ENCODE measurements around the gene EMC6.

EMC6 gene

DNA sequence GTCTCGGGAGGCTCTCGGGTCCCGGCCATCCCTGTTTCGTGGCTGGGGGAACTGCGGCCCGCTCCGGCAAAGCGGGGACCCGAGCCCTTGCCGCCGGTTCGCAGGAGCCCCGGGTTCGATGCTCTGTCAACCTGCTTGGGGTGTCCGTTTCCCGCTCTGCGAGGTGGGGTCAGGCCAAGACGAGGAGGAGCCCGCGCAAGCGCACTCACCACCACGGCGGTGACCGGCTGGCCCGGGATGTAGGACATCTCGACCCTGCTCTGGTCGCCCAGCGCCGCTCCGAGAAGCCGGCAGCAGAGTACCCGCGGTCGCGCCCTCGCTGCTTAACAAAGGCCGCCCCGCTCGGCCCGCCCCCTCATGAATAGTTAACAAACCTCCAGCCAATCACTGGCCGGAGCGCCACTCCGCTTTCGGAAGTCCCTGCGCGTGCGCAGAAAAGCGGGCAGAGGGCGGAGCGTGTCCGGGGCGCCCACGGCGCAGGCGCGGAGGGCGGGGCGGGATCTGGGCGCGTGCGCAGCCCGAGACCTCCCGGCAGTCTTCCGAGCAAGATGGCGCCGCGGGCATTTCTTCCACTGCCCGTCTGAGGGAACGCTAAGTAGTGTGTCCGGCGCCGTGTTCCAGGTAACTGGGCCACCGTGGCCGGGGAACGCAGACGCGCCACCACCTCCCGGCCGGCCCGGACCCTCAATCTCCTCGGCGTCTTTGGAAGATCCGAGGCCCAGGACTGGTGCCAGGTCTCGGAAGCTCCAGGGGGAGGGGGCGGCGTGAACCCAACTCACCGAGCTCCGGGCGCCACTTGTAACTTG, at the start of gene EMC6, which contains the start of gene TAX1BP3:
Gene EMC6, plus strand, starts transcription at position 534 of the 806 bp plus-strand sequence. CDS start 335 bp downstream, outside the sequence.
Gene TAX1BP3, minus strand, starts transcription at position 300 of the 806 bp plus-strand sequence. Its CDS starts 52 bp downstream, at position 248.
- FAIRE-seq, result peak; percentile 71

DNA sequence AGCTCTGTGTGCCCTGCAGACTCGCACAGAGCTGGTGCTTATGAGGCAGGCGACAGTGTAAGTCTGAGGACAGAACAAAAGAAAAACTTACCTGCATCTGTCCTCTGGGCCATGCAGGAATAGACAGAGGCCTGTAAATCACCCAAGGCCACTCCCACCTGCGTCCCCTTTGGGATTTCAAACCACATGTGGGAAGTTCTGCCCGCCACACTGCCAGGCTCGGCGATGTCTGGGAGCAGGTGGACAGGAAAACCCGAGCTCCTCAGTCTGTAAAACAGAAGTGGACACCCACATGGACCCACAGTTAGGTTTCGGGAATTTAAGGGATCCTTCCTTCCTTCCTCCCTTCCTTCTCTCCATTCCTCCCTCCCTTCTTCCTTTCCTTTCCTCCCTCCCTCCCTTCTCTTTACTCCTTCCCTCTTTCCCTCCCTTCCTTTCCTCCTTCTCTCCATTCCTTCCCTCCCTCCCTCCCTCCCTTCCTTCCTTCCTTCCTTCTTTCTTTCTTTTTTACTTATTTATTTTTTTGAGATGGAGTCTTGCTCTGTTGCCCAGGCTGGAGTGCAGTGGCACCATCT, 47.4 kb upstream of the EMC6 start:
- FAIRE-seq, result no peak

DNA sequence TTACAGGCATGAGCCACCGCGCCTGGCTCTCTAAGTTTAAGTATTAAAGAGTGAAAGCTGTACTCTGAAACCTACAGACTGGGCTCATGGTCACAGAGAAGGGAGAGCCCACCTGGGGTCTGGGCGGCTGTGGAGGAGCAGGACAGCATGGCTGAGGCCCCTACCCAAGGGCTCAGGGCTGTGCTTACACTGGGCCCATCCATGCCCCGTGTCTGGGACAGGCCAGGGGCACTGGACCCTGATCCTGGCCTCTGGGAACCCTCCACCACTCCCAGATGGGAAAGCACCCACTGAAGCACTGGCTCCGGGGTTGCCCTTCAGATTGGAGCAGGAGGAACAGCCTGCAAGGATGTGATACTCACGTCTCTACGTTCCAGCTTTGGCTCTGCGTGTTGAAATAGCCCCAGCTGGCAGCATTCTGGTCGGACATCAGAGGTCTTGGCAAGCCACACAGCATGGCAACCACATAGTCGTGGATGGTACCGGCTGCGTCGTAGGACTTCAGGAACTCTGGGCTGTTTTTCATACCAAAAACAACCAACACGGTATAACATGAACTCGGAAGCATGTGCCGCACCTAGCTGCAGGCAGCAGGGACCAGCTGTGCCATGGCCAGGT, 45.5 kb upstream of the EMC6 start:
- FAIRE-seq, result no peak

DNA sequence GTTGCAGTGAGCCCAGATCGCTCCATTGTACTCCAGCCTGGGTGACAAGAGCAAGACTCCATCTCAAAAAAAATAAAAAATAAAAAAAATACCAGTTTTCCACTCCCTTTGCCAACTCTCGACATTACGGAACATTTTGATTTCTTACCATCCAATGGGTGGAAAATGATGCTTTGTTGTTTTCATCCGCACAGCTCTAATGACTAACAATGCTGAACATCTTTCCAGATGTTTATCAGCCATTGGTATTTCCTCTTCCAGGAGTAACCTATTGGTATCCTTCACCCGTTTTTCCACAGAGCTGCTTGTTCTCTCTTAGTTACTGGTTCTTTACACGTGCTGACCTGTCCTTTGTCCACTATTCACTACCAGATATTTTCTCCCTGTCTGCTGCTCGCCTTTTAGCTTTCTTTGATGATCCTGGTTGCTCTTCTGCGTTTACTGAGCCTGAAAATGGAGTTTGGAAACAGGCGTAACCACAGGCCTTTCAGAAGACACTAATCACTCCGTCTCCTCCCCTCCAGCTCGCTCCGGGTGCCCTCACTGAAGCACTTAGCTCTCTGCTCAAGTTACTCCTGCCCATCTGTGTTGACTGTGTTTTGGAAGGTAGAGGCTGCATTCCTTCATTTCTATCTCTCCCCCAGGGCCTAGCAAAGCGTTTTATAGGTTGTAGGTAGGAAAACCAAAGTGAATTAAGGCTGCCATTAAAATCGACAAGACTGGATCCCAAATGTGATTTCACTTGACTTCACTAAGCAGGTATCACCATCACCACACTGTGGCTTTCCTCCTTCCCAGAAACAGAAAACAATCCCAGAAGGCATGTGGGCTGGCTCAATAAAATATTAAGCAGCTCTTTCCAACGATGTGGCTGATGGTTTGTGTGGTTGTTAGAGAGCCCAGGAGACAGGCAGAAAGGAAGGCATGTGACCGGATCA, 41.5 kb upstream of the EMC6 start:
- FAIRE-seq, result no peak

DNA sequence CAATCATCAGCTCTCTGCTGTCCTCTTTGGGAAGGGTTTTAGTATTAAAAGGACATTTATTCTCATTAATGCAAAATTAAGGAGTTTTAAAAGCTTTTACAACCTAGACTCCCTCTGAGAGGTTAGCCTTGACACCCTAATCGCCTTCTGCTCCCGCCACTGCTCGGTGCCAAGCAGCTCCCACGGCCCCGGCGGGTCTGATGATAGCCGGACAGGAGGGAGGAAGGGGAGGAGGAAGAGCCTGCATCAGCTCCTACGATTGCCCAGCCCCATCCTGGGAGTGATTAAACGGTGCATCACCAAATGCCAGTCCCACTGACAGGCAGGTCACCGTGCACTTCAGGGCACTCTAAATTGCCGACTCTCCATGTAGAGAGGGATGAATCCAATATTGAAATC, 40.8 kb upstream of the EMC6 start:
- no peak for FAIRE-seq

DNA sequence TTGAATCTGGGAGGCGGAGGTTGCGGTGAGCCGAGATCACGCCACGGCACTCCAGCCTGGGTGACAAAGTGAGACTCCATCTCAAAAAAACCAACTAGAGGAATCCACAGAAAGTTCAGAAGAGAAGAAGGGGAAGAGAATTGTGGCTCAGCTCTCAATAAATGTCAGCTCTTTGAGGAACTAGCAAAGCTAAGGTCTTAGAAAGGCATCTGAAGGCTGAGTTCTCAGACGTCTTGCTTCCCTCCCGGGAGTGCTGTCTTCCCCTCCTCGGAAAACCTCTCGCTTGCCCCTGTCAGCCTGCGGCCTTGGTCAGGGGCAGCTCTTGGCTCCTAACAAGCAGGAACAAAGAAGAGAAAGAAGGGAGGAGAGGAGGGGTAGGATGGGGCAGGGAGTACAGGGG, 37.8 kb upstream of the EMC6 start:
- no peak for FAIRE-seq

DNA sequence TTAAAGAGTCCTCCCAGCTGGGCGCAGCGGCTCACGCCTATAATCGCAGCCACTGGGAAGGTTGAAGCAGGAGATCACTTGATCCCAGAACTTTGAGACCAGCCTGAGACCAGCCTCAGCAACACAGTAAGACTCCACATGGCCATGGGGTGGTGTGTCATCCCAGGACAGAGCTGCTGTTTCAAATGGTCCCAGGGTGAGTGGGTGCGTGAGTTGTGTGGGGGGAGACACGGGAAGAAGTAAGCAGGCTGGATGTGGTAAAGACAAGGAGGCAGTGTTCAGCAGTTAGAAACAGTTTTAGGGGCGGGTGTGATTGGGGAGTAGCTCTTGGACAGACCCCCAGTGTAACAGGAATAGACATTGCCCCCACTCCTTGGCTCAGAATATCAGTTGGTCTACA, 36.3 kb upstream of the EMC6 start:
- FAIRE-seq, result no peak

DNA sequence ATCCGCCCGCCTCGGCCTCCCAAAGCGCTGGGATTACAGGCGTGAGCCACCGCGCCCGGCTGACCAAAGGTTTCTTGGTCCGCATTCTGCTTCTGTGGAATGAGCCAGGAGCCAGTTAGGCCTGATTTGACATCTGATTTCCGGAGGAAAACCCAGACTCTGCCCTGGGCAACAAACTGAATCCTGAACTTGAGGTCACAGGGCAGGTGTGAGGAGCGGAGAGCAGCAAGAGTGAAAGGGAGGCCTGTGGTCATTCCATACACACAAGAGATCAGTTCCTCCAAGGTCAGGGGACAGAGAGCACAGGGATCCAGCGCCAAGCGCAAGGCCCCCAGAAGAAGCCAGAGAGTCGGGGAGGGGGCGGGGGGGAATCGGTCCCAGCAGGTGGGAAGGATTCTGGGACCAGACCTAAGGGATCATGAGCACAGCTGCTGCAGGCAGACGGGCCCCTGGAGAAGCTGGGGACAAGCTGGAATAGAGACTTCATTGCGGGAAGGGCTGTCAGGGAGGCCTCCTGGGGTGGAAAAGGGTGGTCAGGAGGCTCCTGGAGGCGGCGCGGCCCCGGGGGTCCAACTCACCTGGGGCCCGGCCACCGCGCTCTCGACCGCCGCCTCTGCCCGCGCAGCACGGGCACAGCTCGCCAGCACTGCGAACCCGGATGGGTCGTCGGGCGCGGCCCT, 33.0 kb upstream of the EMC6 start:
- FAIRE-seq, result no peak

DNA sequence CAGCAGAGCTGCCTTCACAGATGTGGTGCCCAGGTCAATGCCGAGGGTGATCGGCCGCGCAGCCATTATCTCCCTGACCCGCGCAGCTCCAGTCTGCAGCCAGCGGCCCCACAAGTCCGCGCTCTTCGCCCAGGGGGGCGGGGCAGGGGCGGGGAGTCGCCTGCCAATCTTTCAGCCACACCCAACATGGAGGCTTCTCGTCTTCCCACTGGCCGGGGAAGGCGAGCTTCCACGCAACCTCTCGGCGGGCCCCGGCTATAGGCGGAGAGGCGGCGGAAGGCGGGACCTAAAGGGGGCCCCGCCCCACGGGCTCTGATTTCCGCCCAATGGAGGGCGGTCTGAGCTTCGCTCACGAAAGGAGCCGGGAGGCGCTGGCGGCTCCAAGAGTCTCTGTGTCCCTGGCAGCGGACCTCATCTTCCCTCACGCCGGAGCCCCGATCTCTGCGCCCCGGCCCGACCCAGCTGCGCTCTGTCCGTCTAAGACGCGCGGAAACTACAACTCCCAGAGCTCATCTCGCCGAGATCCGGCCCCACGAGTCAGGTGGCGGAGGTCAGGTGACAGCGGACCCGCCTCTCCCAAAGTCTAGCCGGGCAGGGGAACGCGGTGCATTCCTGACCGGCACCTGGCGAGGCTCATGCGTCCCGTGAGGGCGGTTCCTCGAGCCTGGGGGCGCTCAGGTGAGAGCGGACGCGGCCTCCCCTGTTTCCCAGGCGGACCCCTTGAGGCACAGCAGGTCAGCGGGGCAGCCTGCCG, 32.3 kb upstream of the EMC6 start, which contains the start of the genes CTNS and SHPK:
Gene CTNS, plus strand, starts transcription at position 607 of the 754 bp plus-strand sequence. CDS start 3,447 bp downstream, outside the sequence.
Gene SHPK, minus strand, starts transcription at position 97 of the 754 bp plus-strand sequence. Its CDS starts 31 bp downstream, at position 66.
- peak; percentile 96 for FAIRE-seq

DNA sequence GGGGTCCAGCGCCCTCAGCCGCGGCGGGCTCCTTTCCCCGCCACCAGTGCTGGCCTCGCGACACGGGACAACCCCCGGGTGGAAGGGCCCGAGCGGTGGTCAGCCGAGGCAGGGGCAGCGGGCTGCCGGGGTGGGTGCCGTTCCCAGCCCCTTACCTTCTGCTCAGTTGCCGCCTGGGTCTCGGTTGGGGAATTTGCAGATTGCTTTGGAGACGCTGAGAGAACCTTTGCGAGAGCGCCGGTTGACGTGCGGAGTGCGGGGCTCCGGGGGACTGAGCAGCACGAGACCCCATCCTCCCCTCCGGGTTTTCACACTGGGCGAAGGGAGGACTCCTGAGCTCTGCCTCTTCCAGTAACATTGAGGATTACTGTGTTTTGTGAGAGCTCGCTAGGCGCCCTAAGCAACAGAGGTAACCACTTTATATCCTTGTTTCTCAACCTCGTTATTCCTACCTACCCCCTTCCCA, 31.7 kb upstream of the EMC6 start:
- no peak for FAIRE-seq

DNA sequence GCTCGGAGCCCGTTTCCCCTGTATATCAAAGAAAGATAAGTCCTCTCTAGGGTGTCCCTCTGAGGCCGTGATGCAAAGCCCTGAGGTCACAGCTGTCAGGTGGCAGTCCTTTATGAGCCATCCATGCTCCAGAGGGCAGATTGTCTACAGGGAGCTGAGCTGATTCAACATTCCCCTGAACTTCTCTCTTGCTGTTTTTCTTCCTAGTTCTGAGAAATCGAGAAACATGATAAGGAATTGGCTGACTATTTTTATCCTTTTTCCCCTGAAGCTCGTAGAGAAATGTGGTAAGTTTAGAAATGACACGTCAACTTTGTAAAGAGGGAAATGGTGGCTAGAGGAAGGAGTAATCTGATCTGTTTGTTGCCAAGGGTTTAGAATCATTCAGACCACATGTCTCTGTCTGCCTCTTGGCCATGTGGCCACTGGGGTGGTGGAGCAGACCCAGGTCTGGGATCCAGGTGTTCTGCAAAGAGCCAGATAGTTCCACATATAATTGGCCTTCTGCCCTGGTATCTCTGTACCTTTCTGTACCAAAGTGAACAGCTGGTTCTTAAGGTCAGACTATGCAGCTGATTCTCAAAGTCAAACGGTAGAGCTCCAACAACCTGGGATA, 28.5 kb upstream of the EMC6 start:
- FAIRE-seq, result no peak

DNA sequence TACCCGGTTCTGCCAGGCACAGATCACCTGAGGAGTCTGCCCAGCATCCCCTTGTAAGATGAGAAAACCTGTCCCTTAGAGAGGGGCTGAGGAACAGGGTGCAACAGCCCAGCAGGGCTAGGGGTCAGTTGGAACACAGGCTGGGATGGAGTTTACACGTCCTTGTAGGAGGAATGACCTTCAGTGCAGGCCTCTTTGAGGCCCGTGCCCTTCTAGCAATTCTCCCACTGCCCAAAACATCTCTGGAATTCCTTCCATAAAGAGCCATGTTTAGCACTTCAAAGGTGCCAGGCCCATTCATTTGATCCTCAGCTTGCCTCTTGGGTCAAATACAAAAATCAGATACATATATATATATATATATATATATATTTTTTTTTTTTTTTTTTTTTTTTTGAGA, 27.6 kb upstream of the EMC6 start:
- no peak for FAIRE-seq

DNA sequence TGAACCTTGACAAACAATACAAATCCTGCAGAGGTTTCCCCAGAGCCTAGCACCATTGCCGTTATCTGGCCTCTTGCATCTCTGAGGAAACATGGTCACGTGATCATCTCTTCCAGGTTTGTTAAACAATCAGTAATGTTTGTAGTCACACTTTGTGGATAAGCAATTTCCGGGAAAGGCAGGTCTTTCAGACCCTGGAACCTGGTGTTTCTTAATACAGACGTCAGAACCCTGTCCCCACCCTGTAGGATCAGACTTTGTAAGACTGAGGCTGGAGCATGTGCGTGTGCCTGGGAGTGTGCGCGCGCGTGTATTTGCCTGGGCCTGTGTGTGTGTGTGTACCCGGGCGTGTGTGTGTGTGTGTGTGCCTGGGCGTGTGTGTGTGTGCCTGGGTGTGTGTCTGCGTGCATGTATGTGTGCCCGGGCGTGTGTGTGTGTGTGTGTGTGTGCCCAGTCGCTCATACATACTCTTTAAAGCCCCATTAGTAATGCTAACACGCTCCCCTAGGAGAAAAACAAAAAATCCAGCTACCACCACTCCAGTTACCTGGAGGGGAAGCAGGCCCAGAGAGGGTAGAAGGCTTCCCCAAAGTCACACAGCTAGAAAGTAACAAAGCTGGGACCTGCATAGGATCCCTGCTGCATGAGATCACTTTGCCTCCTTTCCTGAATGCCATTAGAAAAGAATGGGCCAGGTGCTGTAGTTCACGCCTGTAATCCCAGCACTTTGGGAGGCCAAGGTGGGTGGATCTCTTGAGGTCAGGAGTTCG, 26.7 kb upstream of the EMC6 start:
- FAIRE-seq, result no peak

DNA sequence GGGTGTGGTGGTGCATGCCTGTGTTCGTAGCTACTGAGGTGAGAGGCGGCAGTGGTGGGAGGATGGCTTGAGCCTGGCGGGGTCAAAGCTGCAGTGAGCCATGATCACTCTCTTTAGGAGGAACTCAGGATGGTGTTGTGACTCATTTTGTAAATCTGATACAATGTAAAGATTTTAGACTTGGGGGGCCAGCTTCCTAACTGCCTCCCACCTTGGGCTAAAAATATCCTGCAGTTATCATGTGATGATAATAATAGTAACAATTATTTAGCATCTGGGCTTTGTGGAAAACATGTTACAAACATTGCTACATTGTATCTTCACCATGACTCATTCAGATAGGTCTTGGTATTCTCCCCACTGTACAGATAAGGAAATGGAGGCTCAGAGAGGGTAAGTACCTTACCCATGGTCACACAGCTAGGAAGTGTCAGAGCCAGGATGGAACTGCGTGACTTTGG, 24.7 kb upstream of the EMC6 start:
- FAIRE-seq, result no peak

DNA sequence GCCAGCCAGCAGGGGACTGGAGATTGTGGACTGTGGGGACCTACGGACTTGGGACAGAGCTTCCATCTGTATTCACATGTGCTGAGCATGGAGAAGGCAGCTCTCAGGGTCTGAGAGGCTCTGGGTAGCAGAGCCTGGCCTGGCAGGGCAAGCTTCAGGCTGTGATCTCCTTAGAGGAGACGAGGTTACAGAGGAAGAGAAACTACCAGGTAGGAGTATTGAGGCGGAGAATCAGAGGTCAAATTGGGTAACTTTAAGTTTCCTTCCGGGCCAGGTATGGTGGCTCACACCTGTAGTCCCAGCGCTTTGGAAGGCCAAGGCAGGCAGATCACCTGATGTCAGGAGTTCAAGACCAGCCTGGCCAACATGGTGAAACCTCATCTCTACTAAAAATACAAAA, 23.3 kb upstream of the EMC6 start:
- no peak for FAIRE-seq

DNA sequence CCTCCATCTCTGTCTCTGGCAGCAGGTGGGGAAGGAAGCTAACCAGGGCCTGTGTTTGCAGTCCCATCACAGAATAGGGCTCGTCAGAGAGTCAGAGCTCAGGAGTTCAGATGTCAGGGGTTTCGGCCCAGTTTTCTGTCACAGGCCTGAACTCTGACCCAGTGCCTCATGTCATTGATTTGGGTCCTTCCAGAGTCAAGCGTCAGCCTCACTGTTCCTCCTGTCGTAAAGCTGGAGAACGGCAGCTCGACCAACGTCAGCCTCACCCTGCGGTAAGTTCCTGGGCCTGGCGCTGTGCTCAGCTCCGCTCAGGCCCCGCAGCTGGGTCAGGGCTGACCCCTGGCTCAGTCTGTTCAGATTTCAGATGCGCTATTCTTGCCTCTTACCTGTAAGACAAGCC, 21.4 kb upstream of the EMC6 start:
- no peak for FAIRE-seq

DNA sequence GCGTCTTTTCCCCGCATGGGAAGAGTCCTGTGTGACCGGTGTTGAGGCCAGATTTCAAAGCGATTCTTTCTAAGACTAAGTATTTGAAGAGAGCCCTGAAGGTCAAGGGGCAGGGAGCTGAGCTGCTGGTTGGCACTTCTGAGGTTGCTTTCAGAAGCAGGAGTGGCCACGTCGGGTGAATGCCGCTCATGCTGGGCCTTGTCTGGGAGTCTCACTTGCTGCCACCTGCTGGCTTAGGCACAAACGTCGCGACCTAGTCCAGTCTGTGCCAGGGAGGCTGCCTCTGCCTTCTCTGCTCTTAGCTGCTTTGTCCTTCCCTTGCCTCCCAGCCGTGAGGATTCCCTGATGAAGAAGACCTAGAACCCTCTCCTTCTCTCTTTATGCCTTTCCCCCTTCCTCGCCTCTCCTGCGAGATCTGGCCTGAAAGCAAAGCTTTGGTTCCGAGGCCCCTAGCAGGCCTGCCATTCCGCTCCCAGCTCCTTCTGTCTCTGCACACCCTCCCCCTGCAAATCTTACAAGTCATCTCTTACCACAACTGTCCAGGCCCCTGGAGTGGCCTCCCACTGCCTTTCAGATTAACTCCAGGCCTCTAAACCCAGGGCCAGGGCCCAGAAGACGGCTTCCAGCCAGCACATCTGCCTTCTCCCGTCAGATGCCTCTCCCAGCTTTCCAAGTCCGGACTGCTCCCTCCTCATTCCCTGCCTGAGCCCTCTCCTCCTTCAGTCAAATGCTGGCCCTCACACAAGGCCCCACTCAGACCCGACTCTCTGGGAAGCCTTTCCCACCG, 20.6 kb upstream of the EMC6 start:
- no peak for FAIRE-seq

DNA sequence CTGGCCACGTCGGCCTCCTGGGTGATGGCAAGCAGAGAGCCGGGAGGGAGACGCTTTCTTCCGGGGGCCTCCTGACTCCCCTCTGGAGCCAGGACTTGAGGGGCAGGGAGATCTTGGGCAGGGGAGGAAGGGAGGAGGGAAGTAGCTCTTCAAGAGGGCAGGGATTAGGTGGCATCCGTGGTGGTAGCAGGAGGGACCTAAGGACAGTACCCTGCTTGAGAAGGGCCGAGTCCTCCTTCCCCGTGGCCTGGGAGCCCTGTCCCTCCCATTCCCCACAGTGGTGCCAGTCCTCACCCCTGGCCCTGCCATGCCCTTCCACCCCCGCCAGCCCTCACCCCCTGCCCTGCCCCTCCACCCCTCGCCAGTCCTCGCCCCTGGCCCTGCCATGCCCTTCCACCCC, 12.8 kb upstream of the EMC6 start:
- no peak for FAIRE-seq

DNA sequence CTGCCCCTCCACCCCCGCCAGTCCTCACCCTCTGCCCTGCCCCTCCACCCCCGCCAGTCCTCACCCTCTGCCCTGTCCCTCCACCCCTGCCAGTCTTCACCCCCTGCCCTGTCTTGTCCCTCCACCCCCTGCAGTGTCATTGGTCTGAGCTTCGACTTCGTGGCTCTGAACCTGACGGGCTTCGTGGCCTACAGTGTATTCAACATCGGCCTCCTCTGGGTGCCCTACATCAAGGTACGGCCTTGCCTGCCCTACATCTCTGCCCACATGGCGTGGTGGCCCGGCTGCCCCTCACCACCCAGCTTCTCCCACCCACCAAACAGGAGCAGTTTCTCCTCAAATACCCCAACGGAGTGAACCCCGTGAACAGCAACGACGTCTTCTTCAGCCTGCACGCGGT, 12.3 kb upstream of the EMC6 start:
- no peak for FAIRE-seq

Measured in endometrium (tissue), 2 donors.